DMS 273 treated with DMSO at 0.1 percent for 48 hours (cell line): Measurements from ENCODE around the gene TAX1BP3.

Experiments used
- DNase-seq: peaks from one replicate; lab custom pipeline; 2025; lab: John Stamatoyannopoulos, UW

The TAX1BP3 gene

GRCh38 chr17:3626831-3627768 is 41.3 kb downstream of the TAX1BP3 start:
- no peak for DNase-seq

DNA sequence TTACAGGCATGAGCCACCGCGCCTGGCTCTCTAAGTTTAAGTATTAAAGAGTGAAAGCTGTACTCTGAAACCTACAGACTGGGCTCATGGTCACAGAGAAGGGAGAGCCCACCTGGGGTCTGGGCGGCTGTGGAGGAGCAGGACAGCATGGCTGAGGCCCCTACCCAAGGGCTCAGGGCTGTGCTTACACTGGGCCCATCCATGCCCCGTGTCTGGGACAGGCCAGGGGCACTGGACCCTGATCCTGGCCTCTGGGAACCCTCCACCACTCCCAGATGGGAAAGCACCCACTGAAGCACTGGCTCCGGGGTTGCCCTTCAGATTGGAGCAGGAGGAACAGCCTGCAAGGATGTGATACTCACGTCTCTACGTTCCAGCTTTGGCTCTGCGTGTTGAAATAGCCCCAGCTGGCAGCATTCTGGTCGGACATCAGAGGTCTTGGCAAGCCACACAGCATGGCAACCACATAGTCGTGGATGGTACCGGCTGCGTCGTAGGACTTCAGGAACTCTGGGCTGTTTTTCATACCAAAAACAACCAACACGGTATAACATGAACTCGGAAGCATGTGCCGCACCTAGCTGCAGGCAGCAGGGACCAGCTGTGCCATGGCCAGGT is 45.3 kb downstream of the TAX1BP3 start:
- no peak for DNase-seq

DNA sequence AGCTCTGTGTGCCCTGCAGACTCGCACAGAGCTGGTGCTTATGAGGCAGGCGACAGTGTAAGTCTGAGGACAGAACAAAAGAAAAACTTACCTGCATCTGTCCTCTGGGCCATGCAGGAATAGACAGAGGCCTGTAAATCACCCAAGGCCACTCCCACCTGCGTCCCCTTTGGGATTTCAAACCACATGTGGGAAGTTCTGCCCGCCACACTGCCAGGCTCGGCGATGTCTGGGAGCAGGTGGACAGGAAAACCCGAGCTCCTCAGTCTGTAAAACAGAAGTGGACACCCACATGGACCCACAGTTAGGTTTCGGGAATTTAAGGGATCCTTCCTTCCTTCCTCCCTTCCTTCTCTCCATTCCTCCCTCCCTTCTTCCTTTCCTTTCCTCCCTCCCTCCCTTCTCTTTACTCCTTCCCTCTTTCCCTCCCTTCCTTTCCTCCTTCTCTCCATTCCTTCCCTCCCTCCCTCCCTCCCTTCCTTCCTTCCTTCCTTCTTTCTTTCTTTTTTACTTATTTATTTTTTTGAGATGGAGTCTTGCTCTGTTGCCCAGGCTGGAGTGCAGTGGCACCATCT is 47.1 kb downstream of the TAX1BP3 start:
- no peak for DNase-seq

GRCh38 chr17:3615160-3615870 is 53.1 kb downstream of the TAX1BP3 start:
- DNase-seq, result no peak

- no peak for DNase-seq
Observed at GRCh38 chr17:3613124-3613523, 55.3 kb downstream of the TAX1BP3 start.
